ENCODE measurements around the gene LSM2.

GRCh38 chr6:31806470-31807272 lies at the start of gene LSM2:
- no peak for TF ChIP-seq EZH2 (IDR thresholded peaks at IDR 0.05; ENCODE audit: borderline replicate concordance, insufficient read depth, low read depth, low read length, poor library complexity, severe bottlenecking)
- peak; percentile 34 for TF ChIP-seq CTCF (IDR thresholded peaks at IDR 0.05)
